K562 (cell line): ENCODE measurements around the gene KLRF1. TPM values are rescaled to one million over a fixed set of nuclear protein-coding genes. Genes with fewer than 3 reads are reported as not detected.

ENCODE experiments used
- HNRNPK ChIP-seq: fragments of 200-400 bp; formaldehyde crosslinking; IDR thresholded peaks from one replicate; pipeline ENCODE4 v1.6.1; 2018; ENCODE audit warnings: mild to moderate bottlenecking, low read depth, low read length; ENCODE audit not compliant: poor library complexity, severe bottlenecking
- NFE2 ChIP-seq: IDR thresholded peaks from 2 replicates; pipeline ENCODE4 v1.6.1; 2014; ENCODE audit warnings: antibody characterized with exemption, low read depth
- ZNF23 ChIP-seq: fragments of 250-450 bp; sonication (Bioruptor Pico); IDR thresholded peaks from 2 replicates; pipeline ENCODE4 v1.4.0; 2020; ENCODE audit warnings: mild to moderate bottlenecking
- ZNF717 ChIP-seq: fragments of 250-450 bp; sonication (Bioruptor Pico); IDR thresholded peaks from 2 replicates; pipeline ENCODE4 v1.5.0; 2021
- polyA plus RNA-seq, 8 experiments: library from polyadenylated mRNA; depleted of rRNA in 4 of 8; stranded (reverse) in 5 of 8; unstranded in 3 of 8; fragments of >200 nt; fragmentation: Nextera tagmentation in 2 of 8; fragmentation: Illumina TruSeq in 1 of 8; extraction: Ambion mirVana in 2 of 8; extraction: Trizol in 1 of 8; gene quantifications; 2 replicates each; pipeline versions ENCODE4 v1.2.1 to v1.2.3, GENCODE V29; 2011 to 2014; ENCODE audit warnings: inconsistent platforms in 1 of 8, missing spikeins in 1 of 8
- total RNA-seq, 7 experiments: library from RNA; depleted of rRNA in 6 of 7; stranded (reverse); fragments of >200 nt in 6 of 7; fragmentation: Illumina TruSeq in 2 of 7; extraction: Trizol in 2 of 7; gene quantifications; 2 replicates each; pipeline versions ENCODE4 v1.2.1 to v1.2.3, GENCODE V29; 2011 to 2021; ENCODE audit warnings: low replicate concordance in 1 of 7
- TF ChIP-seq, protein P1 (sequence below): sonication (generic); formaldehyde crosslinking; IDR thresholded peaks from 2 replicates; pipeline ENCODE4 v1.8.0; 2023; ENCODE audit warnings: missing genetic modification reagents, mild to moderate bottlenecking, borderline replicate concordance

Gene KLRF1
- total and polyA plus RNA-seq, 9 of the 15 experiments (the other 6 are each of a cell fraction or from before 2014, with no cell fraction given) = 0.48 to 1.8 (median 1.1) TPM

DNA sequence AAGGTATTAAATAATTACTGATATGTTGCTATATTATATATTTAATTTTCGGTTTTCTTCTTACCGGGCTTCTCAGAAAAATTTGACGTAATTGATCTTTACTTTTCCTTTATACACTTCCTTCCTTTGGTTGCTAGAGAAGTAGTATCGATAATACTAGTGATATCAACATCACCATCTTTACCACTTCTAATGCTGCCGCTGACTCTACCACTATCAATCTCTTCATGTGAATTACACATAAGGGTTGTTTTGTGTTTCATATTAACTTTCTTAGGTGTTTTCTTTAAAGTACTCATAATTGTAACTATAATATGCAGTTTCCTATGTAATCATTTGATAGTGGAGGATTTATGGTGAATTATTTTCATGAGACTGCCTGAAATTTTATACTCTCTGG lies 30.9 kb upstream of the KLRF1 start (continued):
- TF ChIP-seq, protein P1, sequence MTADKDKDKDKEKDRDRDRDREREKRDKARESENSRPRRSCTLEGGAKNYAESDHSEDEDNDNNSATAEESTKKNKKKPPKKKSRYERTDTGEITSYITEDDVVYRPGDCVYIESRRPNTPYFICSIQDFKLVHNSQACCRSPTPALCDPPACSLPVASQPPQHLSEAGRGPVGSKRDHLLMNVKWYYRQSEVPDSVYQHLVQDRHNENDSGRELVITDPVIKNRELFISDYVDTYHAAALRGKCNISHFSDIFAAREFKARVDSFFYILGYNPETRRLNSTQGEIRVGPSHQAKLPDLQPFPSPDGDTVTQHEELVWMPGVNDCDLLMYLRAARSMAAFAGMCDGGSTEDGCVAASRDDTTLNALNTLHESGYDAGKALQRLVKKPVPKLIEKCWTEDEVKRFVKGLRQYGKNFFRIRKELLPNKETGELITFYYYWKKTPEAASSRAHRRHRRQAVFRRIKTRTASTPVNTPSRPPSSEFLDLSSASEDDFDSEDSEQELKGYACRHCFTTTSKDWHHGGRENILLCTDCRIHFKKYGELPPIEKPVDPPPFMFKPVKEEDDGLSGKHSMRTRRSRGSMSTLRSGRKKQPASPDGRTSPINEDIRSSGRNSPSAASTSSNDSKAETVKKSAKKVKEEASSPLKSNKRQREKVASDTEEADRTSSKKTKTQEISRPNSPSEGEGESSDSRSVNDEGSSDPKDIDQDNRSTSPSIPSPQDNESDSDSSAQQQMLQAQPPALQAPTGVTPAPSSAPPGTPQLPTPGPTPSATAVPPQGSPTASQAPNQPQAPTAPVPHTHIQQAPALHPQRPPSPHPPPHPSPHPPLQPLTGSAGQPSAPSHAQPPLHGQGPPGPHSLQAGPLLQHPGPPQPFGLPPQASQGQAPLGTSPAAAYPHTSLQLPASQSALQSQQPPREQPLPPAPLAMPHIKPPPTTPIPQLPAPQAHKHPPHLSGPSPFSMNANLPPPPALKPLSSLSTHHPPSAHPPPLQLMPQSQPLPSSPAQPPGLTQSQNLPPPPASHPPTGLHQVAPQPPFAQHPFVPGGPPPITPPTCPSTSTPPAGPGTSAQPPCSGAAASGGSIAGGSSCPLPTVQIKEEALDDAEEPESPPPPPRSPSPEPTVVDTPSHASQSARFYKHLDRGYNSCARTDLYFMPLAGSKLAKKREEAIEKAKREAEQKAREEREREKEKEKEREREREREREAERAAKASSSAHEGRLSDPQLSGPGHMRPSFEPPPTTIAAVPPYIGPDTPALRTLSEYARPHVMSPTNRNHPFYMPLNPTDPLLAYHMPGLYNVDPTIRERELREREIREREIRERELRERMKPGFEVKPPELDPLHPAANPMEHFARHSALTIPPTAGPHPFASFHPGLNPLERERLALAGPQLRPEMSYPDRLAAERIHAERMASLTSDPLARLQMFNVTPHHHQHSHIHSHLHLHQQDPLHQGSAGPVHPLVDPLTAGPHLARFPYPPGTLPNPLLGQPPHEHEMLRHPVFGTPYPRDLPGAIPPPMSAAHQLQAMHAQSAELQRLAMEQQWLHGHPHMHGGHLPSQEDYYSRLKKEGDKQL = no peak
- TF ChIP-seq ZNF23 = no peak
- TF ChIP-seq NFE2 = no peak
- no peak for TF ChIP-seq HNRNPK
- no peak for TF ChIP-seq ZNF717 (CRISPR knock-in tag)
